Measurements from ENCODE around the gene PLOD2.

The PLOD2 gene

DNA sequence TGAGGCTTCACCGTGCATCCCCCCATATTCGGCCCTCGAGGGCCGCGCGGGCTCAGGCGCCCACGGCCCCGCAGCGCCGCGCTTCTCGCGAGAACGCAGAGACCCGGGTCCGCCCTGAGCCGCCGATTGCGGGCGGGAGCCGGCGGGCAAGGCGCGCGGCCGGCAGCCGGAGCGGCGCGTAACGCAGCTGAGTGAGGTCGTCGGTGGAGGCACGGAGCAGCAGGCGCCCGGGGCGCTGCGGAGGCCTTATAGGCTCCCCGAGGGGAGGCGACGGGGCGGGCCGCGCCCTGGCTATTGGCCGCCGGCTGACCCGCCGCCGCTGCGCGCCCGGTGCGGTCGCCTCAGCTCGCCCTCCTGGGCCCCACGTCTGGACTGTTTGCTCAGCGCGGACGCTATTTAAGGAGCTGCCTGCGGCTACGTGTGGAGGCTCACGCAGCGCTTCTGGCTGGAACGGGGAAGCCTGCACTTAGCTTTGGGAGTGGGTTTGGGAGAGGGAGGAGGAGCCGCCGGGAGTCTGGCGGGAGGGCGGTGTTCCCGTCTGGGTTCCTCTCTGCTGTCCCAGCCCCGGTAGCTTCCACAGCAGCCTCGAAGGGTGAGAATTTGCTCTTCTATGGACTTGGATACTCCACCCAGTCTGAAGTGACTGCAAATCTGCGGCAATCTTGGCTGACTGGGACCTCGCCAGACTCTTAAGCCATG, at the start of gene PLOD2:
PLOD2 (minus strand) TSS at position 221 of the 699 bp plus-strand sequence; CDS start at position 26, 195 bp downstream.
- H3K4me1 ChIP-seq (ENCODE audit: insufficient read depth, low read length, poor library complexity, severe bottlenecking): no peaks in the 10 kb centered on the region
- H3K4me2 ChIP-seq (ENCODE audit: low read depth, low read length, poor library complexity, severe bottlenecking): no peak within 1 kb of the TSS
- H3K4me3 ChIP-seq (ENCODE audit: low read length, poor library complexity, severe bottlenecking): no peak within 1 kb of the TSS
- no peaks in the 10 kb centered on the region for H3K9me3 ChIP-seq (ENCODE audit: insufficient read depth, low read depth, low read length)
- no peak within 1 kb of the TSS for H2AFZ ChIP-seq (ENCODE audit: low read length)
- H3K9ac ChIP-seq (ENCODE audit: low read depth, low read length, poor library complexity, severe bottlenecking): no peak within 1 kb of the TSS
- no peaks in the 10 kb centered on the region for H3K36me3 ChIP-seq (ENCODE audit: insufficient read depth, low read length)
- TF ChIP-seq, protein P1, sequence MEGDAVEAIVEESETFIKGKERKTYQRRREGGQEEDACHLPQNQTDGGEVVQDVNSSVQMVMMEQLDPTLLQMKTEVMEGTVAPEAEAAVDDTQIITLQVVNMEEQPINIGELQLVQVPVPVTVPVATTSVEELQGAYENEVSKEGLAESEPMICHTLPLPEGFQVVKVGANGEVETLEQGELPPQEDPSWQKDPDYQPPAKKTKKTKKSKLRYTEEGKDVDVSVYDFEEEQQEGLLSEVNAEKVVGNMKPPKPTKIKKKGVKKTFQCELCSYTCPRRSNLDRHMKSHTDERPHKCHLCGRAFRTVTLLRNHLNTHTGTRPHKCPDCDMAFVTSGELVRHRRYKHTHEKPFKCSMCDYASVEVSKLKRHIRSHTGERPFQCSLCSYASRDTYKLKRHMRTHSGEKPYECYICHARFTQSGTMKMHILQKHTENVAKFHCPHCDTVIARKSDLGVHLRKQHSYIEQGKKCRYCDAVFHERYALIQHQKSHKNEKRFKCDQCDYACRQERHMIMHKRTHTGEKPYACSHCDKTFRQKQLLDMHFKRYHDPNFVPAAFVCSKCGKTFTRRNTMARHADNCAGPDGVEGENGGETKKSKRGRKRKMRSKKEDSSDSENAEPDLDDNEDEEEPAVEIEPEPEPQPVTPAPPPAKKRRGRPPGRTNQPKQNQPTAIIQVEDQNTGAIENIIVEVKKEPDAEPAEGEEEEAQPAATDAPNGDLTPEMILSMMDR (conservative IDR thresholded peaks at IDR 0.05; ENCODE audit: low read length): no peak
- TF ChIP-seq EZH2phosphoT487 (IDR thresholded peaks at IDR 0.05; ENCODE audit: borderline replicate concordance): no peak
- no peaks in the 10 kb centered on the region for H4K20me1 ChIP-seq (ENCODE audit: insufficient read depth, low read length, poor library complexity, severe bottlenecking)
- no peaks in the 10 kb centered on the region for H3K27me3 ChIP-seq (ENCODE audit: insufficient read depth, low read length, poor library complexity, severe bottlenecking)
- H3K79me2 ChIP-seq (ENCODE audit: insufficient read depth, low read length): no peaks in the 10 kb centered on the region
- H3F3A ChIP-seq (ENCODE audit: low read depth): no peaks in the 10 kb centered on the region
- no peaks in the 10 kb centered on the region for H3K9me2 ChIP-seq (replicated peaks; ENCODE audit: low read depth, low read length)

DNA sequence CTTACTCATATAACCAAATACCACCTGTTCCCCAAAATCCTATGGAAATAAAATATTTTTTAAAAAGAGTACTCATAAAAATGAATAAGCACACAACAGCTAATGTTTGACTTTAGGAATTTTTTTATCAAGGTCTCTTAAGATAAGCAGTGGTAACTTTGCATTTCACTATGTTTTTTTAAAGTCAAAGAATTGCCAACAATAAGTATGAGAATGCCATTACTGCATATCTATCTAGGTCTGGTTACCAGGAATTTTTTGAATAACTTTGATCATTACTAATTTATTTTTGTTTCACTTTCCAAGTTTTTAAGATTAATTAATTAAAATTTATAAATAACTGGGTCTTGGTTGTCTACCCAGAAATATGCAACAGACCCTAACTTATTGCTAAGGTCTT, 48.4 kb upstream of the PLOD2 start:
- Histone ChIP-seq H3K9me2 (replicated peaks; ENCODE audit: low read depth, low read length) (0 out of 2 replicates have a peak, but pooled peaks cover 4% of the 10 kb centered on the region), H3K4me1 (ENCODE audit: insufficient read depth, low read length, poor library complexity, severe bottlenecking) (no peaks in the 10 kb centered on the region), H3K4me3 (ENCODE audit: low read length, poor library complexity, severe bottlenecking) (no peak overlapping the region), H3K9ac (ENCODE audit: low read depth, low read length, poor library complexity, severe bottlenecking) (no peak overlapping the region), H3K27me3 (ENCODE audit: insufficient read depth, low read length, poor library complexity, severe bottlenecking) (no peaks in the 10 kb centered on the region), H3F3A (ENCODE audit: low read depth) (no peaks in the 10 kb centered on the region), H3K9me3 (ENCODE audit: insufficient read depth, low read depth, low read length) (no peaks in the 10 kb centered on the region), H3K79me2 (ENCODE audit: insufficient read depth, low read length) (no peaks in the 10 kb centered on the region), H2AFZ (ENCODE audit: low read length) (no peak overlapping the region), H4K20me1 (ENCODE audit: insufficient read depth, low read length, poor library complexity, severe bottlenecking) (no peaks in the 10 kb centered on the region), H3K36me3 (ENCODE audit: insufficient read depth, low read length) (no peaks in the 10 kb centered on the region), H3K4me2 (ENCODE audit: low read depth, low read length, poor library complexity, severe bottlenecking) (no peak overlapping the region)
- no peak for TF ChIP-seq EZH2phosphoT487 (IDR thresholded peaks at IDR 0.05; ENCODE audit: borderline replicate concordance)
- TF ChIP-seq, protein P1 (conservative IDR thresholded peaks at IDR 0.05; ENCODE audit: low read length): no peak

DNA sequence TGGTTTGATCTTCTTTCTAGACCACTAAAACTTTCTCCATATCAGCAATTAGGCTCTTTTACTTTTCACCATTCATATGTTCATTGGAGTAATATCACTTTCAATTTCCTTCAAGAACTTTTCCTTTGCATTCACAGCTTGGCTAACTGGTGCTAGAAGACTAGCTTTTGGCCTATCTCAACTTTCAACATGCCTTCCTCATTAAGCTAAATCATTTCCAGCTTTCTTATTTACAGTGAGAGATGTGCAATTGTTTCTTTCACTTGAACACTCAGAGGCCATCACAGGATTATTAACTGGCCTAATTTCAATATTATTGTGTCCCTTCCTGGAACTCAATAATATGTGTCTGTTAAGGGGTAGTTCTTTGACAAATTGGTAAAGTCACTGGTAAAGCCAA, 42.8 kb upstream of the PLOD2 start:
- no peaks in the 10 kb centered on the region for H3K27me3 ChIP-seq (ENCODE audit: insufficient read depth, low read length, poor library complexity, severe bottlenecking)
- no peaks in the 10 kb centered on the region for H3K4me1 ChIP-seq (ENCODE audit: insufficient read depth, low read length, poor library complexity, severe bottlenecking)
- H3K4me2 ChIP-seq (ENCODE audit: low read depth, low read length, poor library complexity, severe bottlenecking): no peak overlapping the region
- no peak overlapping the region for H3K9ac ChIP-seq (ENCODE audit: low read depth, low read length, poor library complexity, severe bottlenecking)
- H4K20me1 ChIP-seq (ENCODE audit: insufficient read depth, low read length, poor library complexity, severe bottlenecking): no peaks in the 10 kb centered on the region
- no peaks in the 10 kb centered on the region for H3K9me2 ChIP-seq (replicated peaks; ENCODE audit: low read depth, low read length)
- no peaks in the 10 kb centered on the region for H3K9me3 ChIP-seq (ENCODE audit: insufficient read depth, low read depth, low read length)
- no peak overlapping the region for H2AFZ ChIP-seq (ENCODE audit: low read length)
- TF ChIP-seq, protein P1 (conservative IDR thresholded peaks at IDR 0.05; ENCODE audit: low read length): no peak
- TF ChIP-seq EZH2phosphoT487 (IDR thresholded peaks at IDR 0.05; ENCODE audit: borderline replicate concordance): no peak
- no peaks in the 10 kb centered on the region for H3F3A ChIP-seq (ENCODE audit: low read depth)
- H3K36me3 ChIP-seq (ENCODE audit: insufficient read depth, low read length): no peaks in the 10 kb centered on the region
- no peak overlapping the region for H3K4me3 ChIP-seq (ENCODE audit: low read length, poor library complexity, severe bottlenecking)
- no peaks in the 10 kb centered on the region for H3K79me2 ChIP-seq (ENCODE audit: insufficient read depth, low read length)
